PC-9 (cell line): ENCODE measurements around the gene MTOR. TPM values are rescaled to one million over a fixed set of nuclear protein-coding genes. Genes with fewer than 3 reads are reported as not detected.

Source experiments
- BruUV-seq: library from RNA; stranded (reverse); fragments of 400-500 nt; replicated peaks from 2 replicates; lab custom pipeline; 2021; lab: Mats Ljungman, UMichigan
- CTCF ChIA-PET: fragments of 300-600 bp; sonication (Branson Sonifier 250); formaldehyde crosslinking; loops from one replicate; lab custom pipeline; 2022; ENCODE audit warnings: antibody characterized with exemption; lab: Charles Lee
- POLR2A ChIA-PET: fragments of 300-600 bp; sonication (Branson Sonifier 250); formaldehyde crosslinking; loops from one replicate; lab custom pipeline; 2022; ENCODE audit warnings: antibody characterized with exemption; ENCODE audit not compliant: unreplicated experiment; lab: Charles Lee
- DNase-seq, 2 experiments: peaks; one replicate each; pipeline versions ENCODE4 v3.0.0 to v3.0.0-alpha.2; 2015 to 2022; ENCODE audit warnings: mixed read lengths in 1 of 2
- H2AFZ ChIP-seq: fragments of 200-600 bp; sonication (generic); 2 replicates; pipeline ENCODE4 v1.8.1; 2017; ENCODE audit warnings: antibody characterized with exemption
- H3F3A ChIP-seq: fragments of 200-600 bp; sonication (generic); 2 replicates; pipeline ENCODE4 v1.8.1; 2017; ENCODE audit warnings: antibody characterized with exemption, mild to moderate bottlenecking, low read depth; ENCODE audit not compliant: insufficient read depth
- H3K27ac ChIP-seq: fragments of 200-600 bp; sonication (generic); 2 replicates; pipeline ENCODE4 v1.6.1; 2016; ENCODE audit warnings: mixed run types
- H3K27me3 ChIP-seq: fragments of 200-600 bp; sonication (generic); 2 replicates; pipeline ENCODE4 v1.6.1; 2016; ENCODE audit warnings: low read depth, mixed run types; ENCODE audit not compliant: insufficient read depth
- H3K36me3 ChIP-seq: fragments of 200-600 bp; sonication (generic); 2 replicates; pipeline ENCODE4 v1.6.1; 2016; ENCODE audit warnings: low read depth, mixed run types
- H3K4me1 ChIP-seq: fragments of 200-600 bp; sonication (generic); replicated peaks from 2 replicates; pipeline ENCODE4 v1.6.1; 2016; ENCODE audit warnings: mixed run types; ENCODE audit not compliant: insufficient read depth
- H3K4me2 ChIP-seq: fragments of 200-600 bp; sonication (generic); 2 replicates; pipeline ENCODE4 v1.6.1; 2017; ENCODE audit warnings: mixed run types
- H3K4me3 ChIP-seq: fragments of 200-600 bp; sonication (generic); 2 replicates; pipeline ENCODE4 v1.6.1; 2016; ENCODE audit warnings: mixed run types
- H3K79me2 ChIP-seq: fragments of 200-600 bp; sonication (generic); 2 replicates; pipeline ENCODE4 v1.6.1; 2017; ENCODE audit warnings: low read depth, mixed run types
- H3K9me2 ChIP-seq: fragments of 200-600 bp; sonication (generic); 2 replicates; pipeline ENCODE4 v1.8.1; 2017; ENCODE audit warnings: mild to moderate bottlenecking; ENCODE audit not compliant: insufficient read depth
- H3K9me3 ChIP-seq: fragments of 200-600 bp; sonication (generic); 2 replicates; pipeline ENCODE4 v1.8.1; 2016; ENCODE audit warnings: low read depth; ENCODE audit not compliant: insufficient read depth
- H4K20me1 ChIP-seq: fragments of 200-600 bp; sonication (generic); 2 replicates; pipeline ENCODE4 v1.8.1; 2017; ENCODE audit not compliant: insufficient read depth
- EZH2 ChIP-seq: fragments of 200-600 bp; sonication (generic); IDR thresholded peaks from 2 replicates; pipeline ENCODE4 v1.8.0; 2017; ENCODE audit warnings: antibody characterized with exemption, low read depth
- intact Hi-C: fragments of 100-400 bp; cut with micrococcal nuclease; formaldehyde crosslinking; loops from one replicate; pipeline ENCODE4 v1.10.0; 2022; ENCODE audit not compliant: unreplicated experiment
- total RNA-seq: library from RNA; stranded (reverse); gene quantifications from 2 replicates; pipeline ENCODE4 v1.2.3, GENCODE V29; 2021
- TF ChIP-seq, protein P1 (sequence below): fragments of 200-600 bp; sonication (generic); conservative IDR thresholded peaks from 2 replicates; pipeline ENCODE4 v1.6.1; 2017; ENCODE audit warnings: mixed run types, antibody characterized with exemption, mild to moderate bottlenecking, moderate library complexity

The MTOR gene
- total RNA-seq, 1 experiment from 2014 or later = 37.4 TPM

DNA sequence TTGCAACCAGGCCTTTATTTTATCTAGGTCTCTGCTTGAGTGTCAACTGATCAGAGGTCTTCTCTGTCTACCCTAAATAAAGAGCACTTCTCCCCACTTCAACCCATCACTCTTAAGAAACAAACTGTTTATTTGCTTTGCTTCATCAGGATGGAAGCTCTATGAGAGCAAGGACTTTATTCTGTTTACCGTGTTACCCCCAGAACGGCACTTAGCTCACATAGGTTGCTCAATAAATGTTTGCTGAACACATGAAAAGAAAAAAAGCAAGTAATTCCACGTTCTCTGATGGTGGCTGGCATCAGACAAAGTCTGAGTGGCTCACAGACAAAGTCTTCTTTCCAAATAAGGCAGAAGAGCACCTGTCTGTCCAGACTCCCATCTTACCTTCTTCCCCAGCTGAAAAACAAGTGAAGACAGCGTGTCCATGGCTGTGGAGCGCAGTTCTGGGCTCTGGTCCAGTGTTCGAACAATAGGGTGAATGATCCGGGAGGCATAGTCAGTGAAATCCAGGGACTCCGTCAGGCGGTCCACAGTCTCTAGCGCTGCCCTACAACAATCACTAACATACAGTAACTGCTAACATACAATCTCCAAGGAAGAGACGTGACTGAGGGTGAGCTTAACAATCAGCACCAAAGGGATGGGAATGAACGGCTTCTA lies 50.3 kb downstream of the MTOR start:
- Histone ChIP-seq H3K9me2 (no peaks in the 10 kb centered on the region), H4K20me1 (no peaks in the 10 kb centered on the region), H3K27me3 (no peaks in the 10 kb centered on the region), H3K36me3 (no peaks in the 10 kb centered on the region), H3K79me2 (no peaks in the 10 kb centered on the region), H3F3A (no peaks in the 10 kb centered on the region), H3K4me1 (no peaks in the 10 kb centered on the region), H3K27ac (no peak overlapping the region), H3K9me3 (no peaks in the 10 kb centered on the region), H3K4me3 (no peak overlapping the region), H2AFZ (no peak overlapping the region), H3K4me2 (no peak overlapping the region)
- ChIA-PET POLR2A (no interaction called here), CTCF (no interaction called here)
- no TSS peak for BruUV-seq
- TF ChIP-seq, protein P1, sequence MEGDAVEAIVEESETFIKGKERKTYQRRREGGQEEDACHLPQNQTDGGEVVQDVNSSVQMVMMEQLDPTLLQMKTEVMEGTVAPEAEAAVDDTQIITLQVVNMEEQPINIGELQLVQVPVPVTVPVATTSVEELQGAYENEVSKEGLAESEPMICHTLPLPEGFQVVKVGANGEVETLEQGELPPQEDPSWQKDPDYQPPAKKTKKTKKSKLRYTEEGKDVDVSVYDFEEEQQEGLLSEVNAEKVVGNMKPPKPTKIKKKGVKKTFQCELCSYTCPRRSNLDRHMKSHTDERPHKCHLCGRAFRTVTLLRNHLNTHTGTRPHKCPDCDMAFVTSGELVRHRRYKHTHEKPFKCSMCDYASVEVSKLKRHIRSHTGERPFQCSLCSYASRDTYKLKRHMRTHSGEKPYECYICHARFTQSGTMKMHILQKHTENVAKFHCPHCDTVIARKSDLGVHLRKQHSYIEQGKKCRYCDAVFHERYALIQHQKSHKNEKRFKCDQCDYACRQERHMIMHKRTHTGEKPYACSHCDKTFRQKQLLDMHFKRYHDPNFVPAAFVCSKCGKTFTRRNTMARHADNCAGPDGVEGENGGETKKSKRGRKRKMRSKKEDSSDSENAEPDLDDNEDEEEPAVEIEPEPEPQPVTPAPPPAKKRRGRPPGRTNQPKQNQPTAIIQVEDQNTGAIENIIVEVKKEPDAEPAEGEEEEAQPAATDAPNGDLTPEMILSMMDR = no peak
- no peak for TF ChIP-seq EZH2
- intact Hi-C loops = no loop called here
- DNase-seq = no peak

DNA sequence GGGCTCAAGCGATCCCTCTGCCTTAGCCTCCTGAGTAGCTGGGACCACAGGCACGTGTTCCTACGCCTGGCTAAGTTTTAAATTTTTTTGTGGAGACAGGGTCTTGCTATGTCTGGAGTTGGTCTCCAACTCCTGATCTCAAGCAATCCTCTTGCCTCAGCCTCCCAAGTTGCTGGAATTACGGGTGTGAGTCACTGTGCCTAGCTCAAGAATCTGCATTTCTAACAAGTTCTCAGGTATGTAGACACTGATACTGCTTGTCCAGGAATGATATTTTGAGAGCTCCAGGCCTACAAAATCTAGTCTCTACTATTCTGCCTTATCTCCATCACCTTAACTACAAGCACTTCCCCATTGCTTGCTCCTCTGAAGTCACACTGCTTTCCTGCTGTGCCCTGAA lies 50.9 kb downstream of the MTOR start:
- Histone ChIP-seq H3K79me2 (no peaks in the 10 kb centered on the region), H2AFZ (no peak overlapping the region), H3K9me3 (no peaks in the 10 kb centered on the region), H4K20me1 (no peaks in the 10 kb centered on the region), H3K4me3 (no peak overlapping the region), H3K4me2 (no peak overlapping the region), H3F3A (no peaks in the 10 kb centered on the region), H3K4me1 (no peaks in the 10 kb centered on the region), H3K27me3 (no peaks in the 10 kb centered on the region), H3K27ac (no peak overlapping the region), H3K36me3 (no peaks in the 10 kb centered on the region), H3K9me2 (no peaks in the 10 kb centered on the region)
- TF ChIP-seq, protein P1 = no peak
- no peak for TF ChIP-seq EZH2
- no peak for DNase-seq
- POLR2A ChIA-PET = no interaction called here
- CTCF ChIA-PET = interaction anchor here (0.5 kb wide), 1 partner anchor 100 kb away, joined by 4 read pairs; no protein-coding TSS in a partner anchor
- intact Hi-C loops = no loop called here
- BruUV-seq = no TSS peak

DNA sequence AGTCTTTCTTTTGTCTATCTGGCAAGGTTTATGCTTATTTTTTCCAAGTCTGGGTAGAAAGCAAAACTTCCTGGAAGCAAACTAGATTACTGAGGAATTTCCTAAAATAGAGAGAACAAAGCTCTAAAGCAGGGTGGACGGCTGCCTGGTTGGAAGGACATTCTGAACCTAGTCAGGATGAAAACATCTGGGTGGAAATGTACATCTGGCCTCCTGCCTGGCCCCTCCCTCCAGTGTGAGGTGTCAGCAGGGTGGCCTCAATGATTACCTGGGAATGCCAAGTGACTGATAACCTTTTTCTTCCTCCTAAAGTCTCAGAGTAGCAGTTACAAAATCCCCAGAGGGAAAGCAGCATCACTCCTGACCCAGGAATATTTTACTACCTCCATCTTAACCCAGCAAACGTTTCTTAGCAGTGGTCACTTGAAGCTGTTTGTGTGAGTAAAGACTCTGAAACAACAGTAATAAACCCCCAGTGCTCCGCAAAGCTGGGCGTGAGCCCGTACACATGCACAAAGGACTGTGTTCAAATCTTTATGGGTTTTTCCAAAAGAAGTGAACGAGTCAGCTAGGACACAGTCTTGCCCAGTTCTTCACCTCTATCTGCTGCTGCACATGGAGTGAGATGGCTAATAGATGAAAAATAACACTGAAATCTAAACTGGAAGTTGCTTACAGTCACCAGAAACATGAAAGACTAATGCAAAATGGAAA lies 54.3 kb downstream of the MTOR start:
- Histone ChIP-seq H2AFZ (no peak overlapping the region), H3K79me2 (no peaks in the 10 kb centered on the region), H3K4me2 (no peak overlapping the region), H3K4me3 (no peak overlapping the region), H3K27ac (no peak overlapping the region), H4K20me1 (no peaks in the 10 kb centered on the region), H3K9me2 (no peaks in the 10 kb centered on the region), H3K4me1 (no peaks in the 10 kb centered on the region), H3K36me3 (0 out of 2 replicates have a peak, but pooled peaks cover 5% of the 10 kb centered on the region), H3F3A (no peaks in the 10 kb centered on the region), H3K27me3 (no peaks in the 10 kb centered on the region), H3K9me3 (no peaks in the 10 kb centered on the region)
- CTCF ChIA-PET = no interaction called here
- DNase-seq = no peak
- no TSS peak for BruUV-seq
- POLR2A ChIA-PET = interaction anchor here (0.6 kb wide), 1 partner anchor 109 kb away, joined by 4 read pairs; the partner anchor contains the start of gene EXOSC10
- intact Hi-C loops = no loop called here
- TF ChIP-seq EZH2 = no peak
- TF ChIP-seq, protein P1 = no peak
